Tibial artery (tissue), 4 donors: Measurements from ENCODE around the gene PBXIP1.
A peak's percentile ranks its signal among the peaks of the same experiment; 100 is the strongest.

Experiments used
- DNase-seq, 2 donors: peaks; one replicate each; pipeline ENCODE4 v3.0.0-alpha.2; 2019
- H3K27ac ChIP-seq, 2 donors: fragments of 200-600 bp; sonication (generic) in 1 of 2; 1 replicate in 1 of 2; 2 replicates in 1 of 2; pipeline ENCODE4 v1.5.1; 2018 to 2019; ENCODE audit warnings: mild to moderate bottlenecking in 1 of 2
- H3K27me3 ChIP-seq, 2 donors: fragments of 200-600 bp; sonication (generic) in 1 of 2; one replicate each; pipeline versions ENCODE4 v1.5.1 to v1.6.0; 2016 to 2019
- H3K36me3 ChIP-seq, 3 donors: fragments of 200-600 bp; sonication (generic) in 2 of 3; one replicate each; pipeline ENCODE4 v1.5.1; 2016 to 2019; ENCODE audit warnings: mild to moderate bottlenecking in 2 of 3
- H3K4me1 ChIP-seq, 4 donors: fragments of 200-600 bp; sonication (generic) in 2 of 4; 1 replicate in 3 of 4; 2 replicates in 1 of 4; pipeline ENCODE4 v1.5.1; 2016 to 2019
- H3K4me3 ChIP-seq, 2 donors: fragments of 200-600 bp; sonication (generic) in 1 of 2; 1 replicate in 1 of 2; 2 replicates in 1 of 2; pipeline ENCODE4 v1.5.1; 2018 to 2019; ENCODE audit warnings: mild to moderate bottlenecking in 2 of 2
- H3K9me3 ChIP-seq, 3 donors: fragments of 200-600 bp; sonication (generic) in 1 of 3; one replicate each; pipeline ENCODE4 v1.5.1; 2016 to 2019
- CTCF ChIP-seq, 2 experiments: fragments of 200-600 bp in 1 of 2; fragments of 450-650 bp in 1 of 2; IDR thresholded peaks; one replicate each; pipeline ENCODE4 v1.5.1; 2017 to 2019; ENCODE audit warnings: antibody characterized with exemption in 2 of 2, mild to moderate bottlenecking in 1 of 2, moderate library complexity in 1 of 2
- intact Hi-C: fragments of 100-400 bp; cut with DNase I; formaldehyde crosslinking; loops from one replicate; pipeline ENCODE4 v1.15.0; 2023; ENCODE audit warnings: low total_unique reads

PBXIP1 gene

GRCh38 chr1:154935749-154936554 lies 19.9 kb downstream of the PBXIP1 start:
- TF ChIP-seq CTCF (IDR thresholded peaks at IDR 0.05): no peak
- no peak for DNase-seq
- intact Hi-C loops: loop anchor here (2.0 kb wide), 1 partner anchor 39 kb away; the partner anchor contains the start of gene CKS1B
- no peaks in the 10 kb centered on the region for H3K27me3 ChIP-seq
- no peaks in the 10 kb centered on the region for H3K9me3 ChIP-seq
- H3K4me1 ChIP-seq: peaks cover 0 to 33% (median 25%) of the 10 kb centered on the region in 4 donors
- peak overlapping the region; percentile 94 to 97 for H3K27ac ChIP-seq
- peaks cover 0 to 10% (median 5%) of the 10 kb centered on the region in 3 donors for H3K36me3 ChIP-seq
- H3K4me3 ChIP-seq: peak overlapping the region; percentile 62 to 77

GRCh38 chr1:154934358-154934948 lies 21.4 kb downstream of the PBXIP1 start:
- Histone ChIP-seq H3K9me3 (no peaks in the 10 kb centered on the region), H3K4me1 (peaks cover 0 to 25% (median 21%) of the 10 kb centered on the region in 4 donors), H3K36me3 (peaks cover 0 to 22% (median 12%) of the 10 kb centered on the region in 3 donors), H3K4me3 (no peak overlapping the region), H3K27ac (no peak overlapping the region), H3K27me3 (no peaks in the 10 kb centered on the region)
- no peak for DNase-seq
- intact Hi-C loops: no loop called here
- no peak for TF ChIP-seq CTCF (IDR thresholded peaks at IDR 0.05)

GRCh38 chr1:154931940-154932487 lies 23.9 kb downstream of the PBXIP1 start:
- H3K9me3 ChIP-seq: no peaks in the 10 kb centered on the region
- no peak overlapping the region for H3K4me3 ChIP-seq
- H3K27me3 ChIP-seq: no peaks in the 10 kb centered on the region
- no peak for DNase-seq
- no peak overlapping the region for H3K27ac ChIP-seq
- no peak for TF ChIP-seq CTCF (IDR thresholded peaks at IDR 0.05)
- intact Hi-C loops: no loop called here
- H3K4me1 ChIP-seq: peaks cover 0 to 12% (median 10%) of the 10 kb centered on the region in 4 donors
- H3K36me3 ChIP-seq: peaks cover 8 to 46% (median 28%) of the 10 kb centered on the region in 3 donors

GRCh38 chr1:154926201-154926600 lies 29.7 kb downstream of the PBXIP1 start:
- Histone ChIP-seq H3K4me3 (no peak overlapping the region), H3K27ac (no peak overlapping the region), H3K4me1 (no peaks in the 10 kb centered on the region), H3K36me3 (peaks cover 38 to 96% (median 74%) of the 10 kb centered on the region in 3 donors), H3K9me3 (no peaks in the 10 kb centered on the region), H3K27me3 (no peaks in the 10 kb centered on the region)
- no peak for TF ChIP-seq CTCF (IDR thresholded peaks at IDR 0.05)
- intact Hi-C loops: no loop called here
- no peak for DNase-seq

GRCh38 chr1:154925335-154926170 lies 30.3 kb downstream of the PBXIP1 start:
- peaks cover 44 to 96% (median 69%) of the 10 kb centered on the region in 3 donors for H3K36me3 ChIP-seq
- H3K4me1 ChIP-seq: no peaks in the 10 kb centered on the region
- no peaks in the 10 kb centered on the region for H3K27me3 ChIP-seq

More at GRCh38 chr1:154925335-154926170, 30.3 kb downstream of the PBXIP1 start:
- H3K9me3 ChIP-seq: no peaks in the 10 kb centered on the region
- intact Hi-C loops: no loop called here
- no peak overlapping the region for H3K27ac ChIP-seq
- H3K4me3 ChIP-seq: no peak overlapping the region
- no peak for DNase-seq
- TF ChIP-seq CTCF (IDR thresholded peaks at IDR 0.05): no peak
